ENCODE data around the gene GMDS.
A peak's percentile ranks its signal among the peaks of the same experiment; 100 is the strongest.

GMDS gene

DNA sequence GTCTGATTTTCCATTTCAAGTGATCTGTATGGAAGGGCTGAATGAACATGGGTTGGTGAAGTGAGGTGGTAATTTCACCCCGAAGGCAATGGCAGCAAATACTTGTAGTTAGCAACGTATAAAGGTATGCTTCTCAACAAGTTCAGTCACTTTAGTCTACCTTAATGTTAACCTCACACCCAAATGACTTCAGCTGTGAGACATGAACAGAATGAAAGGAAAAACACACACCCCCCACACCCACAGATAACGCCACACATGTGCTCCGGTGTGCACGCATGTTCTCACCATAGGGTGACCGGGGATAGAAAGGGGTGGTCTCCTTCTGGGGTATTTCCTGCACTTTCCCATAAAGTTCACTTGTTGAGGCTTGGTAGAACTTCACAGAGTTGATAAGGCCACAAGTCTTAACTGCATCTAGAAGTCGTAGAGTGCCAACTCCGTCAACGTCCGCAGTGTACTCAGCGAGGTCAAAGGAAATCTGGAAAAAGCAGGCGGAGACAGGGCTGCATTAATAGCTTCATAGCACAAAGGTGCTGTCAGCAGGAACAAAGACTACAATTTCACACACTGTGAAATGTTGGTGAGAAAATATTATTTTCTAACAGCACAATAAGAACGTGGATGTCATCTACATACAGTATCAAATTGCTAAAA, 284.8 kb downstream of the GMDS start:
- DNase-seq (ENCODE audit: insufficient read length, low spot score) (no peak), FAIRE-seq (no peak)

DNA sequence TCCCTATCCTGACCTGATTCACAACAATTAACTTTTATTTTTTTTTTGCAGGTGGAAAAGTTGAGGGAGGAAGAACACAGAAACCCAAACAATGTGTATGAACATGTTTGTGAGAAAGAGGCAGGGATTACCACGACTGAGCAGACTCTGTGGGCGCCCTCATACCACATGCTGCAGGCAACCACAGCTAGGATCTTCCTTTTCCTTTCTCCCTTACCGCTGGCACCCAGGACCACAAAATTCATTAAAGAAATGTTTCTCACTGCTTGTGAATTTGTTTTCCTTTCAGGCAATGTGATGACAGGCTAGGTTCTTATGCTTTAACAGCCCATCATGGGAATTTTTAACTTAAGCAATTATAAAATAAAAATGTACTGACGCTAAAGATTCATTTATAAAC, 287.1 kb downstream of the GMDS start:
- DNase-seq (ENCODE audit: insufficient read length, low spot score) (no peak), FAIRE-seq (no peak)

DNA sequence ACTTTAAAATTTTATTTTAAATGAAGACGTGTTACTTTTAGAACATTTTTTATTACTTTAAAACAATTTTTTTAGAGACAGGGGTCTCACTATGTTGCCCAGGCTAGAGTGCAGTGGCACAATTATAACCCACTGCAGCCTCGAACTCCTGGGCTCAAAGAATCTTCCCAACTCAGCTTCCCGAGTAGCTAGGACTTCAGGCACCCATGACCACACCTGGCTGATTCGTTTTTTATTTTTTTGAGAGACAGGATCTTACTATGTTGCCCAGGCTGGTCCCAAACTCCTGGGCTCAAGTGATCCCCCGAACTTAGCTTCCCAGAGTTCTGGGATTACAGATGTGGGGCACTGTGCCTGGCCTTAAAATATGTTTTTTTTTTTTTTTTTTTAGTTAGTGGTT, 287.7 kb downstream of the GMDS start:
- DNase-seq (ENCODE audit: insufficient read length, low spot score) (no peak), FAIRE-seq (no peak)

DNA sequence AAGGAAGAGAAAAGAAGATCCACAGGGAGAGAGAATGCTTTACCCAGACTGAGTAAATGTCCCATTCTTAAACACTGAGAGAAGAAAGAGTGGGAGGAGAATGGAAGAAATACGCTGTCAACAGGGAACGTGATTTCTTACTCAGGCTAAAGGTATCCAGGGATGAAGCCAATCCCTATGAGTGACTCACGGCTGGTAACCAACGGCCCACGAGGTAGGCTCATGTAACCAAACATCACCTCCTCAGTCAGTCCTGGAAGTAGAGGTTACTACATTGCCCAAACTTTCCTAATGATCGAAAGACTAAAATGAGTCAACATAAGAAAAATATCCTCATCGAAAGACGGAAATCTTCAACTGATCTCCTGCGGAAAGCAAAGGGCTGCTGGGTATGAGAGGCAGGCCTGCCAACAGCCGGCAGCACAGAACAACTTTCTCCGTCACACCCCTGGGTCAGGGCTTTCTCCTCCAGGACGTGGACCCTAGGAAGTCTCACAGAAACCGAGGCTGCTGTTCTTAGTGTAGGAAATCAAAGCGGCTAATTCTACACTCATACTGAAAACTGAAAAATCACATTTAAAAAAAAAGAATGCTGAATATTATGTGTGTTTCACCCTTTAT, 292.6 kb downstream of the GMDS start:
- FAIRE-seq (peak; percentile 97), DNase-seq (ENCODE audit: insufficient read length, low spot score) (peak; percentile 85)

DNA sequence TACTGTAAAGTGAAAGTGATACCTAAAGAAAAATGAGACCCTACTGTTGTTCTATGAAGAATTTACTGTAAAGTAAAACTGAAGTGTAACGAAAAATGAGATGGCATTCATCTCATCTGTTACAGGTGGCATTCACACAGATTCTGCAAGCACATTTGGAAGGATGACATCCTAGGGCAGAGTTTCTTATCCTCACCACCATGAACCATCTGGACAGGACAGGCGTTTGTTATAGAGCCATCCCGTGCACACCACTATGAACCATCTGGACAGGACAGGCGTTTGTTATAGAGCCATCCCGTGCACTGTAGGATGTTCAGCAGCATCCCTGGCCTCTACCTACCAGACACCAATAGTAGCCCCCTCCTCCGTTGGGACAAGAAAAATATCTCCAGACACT, 294.8 kb downstream of the GMDS start:
- peak; percentile 59 for FAIRE-seq
- DNase-seq (ENCODE audit: insufficient read length, low spot score): no peak

DNA sequence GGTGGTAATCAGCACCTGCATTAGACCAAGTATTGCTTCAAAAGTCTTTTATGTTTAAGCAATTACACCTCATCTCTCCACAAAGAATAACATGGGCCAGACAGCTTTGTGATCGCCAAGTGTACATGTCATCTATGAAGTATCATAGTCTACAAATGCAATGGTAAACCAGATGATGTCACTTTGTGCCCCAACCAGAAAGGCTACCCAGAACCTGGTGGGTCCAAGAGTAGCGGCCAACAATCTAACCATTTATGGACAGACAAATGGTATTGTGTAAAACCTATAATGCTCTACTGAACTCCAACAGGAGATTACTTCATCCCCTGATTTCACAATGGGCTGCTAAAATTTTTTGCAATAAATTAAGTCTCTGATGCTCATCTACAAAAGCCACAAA, 295.9 kb downstream of the GMDS start:
- DNase-seq (ENCODE audit: insufficient read length, low spot score): no peak

DNA sequence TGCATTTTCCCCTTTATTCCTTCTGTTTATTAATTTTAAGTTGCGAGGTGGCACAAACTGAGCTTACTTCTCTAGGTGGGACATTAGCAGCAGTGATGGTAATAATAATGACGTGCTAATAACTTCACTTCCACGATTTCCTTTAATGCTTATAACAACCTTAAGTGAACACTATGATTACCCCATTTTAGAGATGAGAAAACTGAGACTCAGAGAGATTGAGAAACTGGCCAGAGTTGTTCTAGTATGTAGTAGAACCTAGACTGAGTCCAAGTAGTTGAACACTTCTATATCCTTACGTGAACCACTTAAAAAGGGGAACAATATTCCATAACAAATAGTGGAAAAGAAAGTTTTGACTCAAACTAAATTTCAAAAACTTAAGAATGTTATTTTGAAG, 297.5 kb downstream of the GMDS start:
- FAIRE-seq: no peak
- DNase-seq (ENCODE audit: insufficient read length, low spot score): no peak

More for the DNA sequence above, 295.9 kb downstream of the GMDS start:
- no peak for FAIRE-seq

DNA sequence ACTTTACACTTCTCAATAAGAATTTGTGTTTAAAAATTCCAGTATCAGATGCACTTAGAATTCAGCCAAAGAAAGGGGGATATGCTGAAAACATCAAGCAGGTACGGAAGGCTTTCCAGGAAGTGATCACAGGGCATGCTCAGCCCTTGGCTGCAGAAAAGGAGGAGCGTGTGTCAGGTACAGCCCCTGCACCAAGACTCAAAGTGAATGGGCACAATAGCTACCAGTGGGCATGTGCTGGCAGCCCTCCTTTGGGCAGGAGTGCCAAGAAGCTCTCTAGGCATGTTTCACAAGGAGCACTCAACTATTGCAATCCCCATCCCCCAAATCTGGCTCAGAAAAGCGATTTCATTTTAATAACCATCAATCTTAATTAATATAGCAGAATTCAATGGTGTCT, 298.8 kb downstream of the GMDS start:
- FAIRE-seq (no peak), DNase-seq (ENCODE audit: insufficient read length, low spot score) (no peak)

DNA sequence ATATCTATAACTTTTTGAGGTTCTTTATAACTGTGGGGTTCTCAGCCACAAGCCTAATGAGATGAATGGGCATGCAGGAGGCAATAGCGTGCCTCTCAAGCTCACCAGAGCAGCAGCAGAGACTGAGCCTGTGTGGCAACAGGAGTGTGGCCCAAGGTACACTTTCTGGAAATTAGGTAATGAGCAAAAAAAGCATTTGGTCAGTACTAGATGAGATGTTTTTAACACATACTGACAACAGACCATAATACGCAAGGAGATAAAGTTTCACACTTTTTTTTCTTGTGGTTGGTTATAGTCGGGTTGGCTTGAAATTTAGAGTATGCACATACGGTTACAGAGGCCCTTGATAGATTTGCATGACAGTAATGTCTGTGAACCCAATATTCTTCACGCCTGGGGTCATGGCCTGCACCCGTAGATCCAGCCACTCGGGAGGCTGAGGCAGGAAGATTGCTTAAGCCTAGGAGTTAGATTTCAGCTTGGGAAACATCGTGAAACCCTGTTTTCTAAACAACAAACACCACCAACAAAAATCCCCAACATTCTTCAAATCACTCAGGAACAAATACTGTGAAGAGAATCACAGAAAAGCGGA, 300.1 kb downstream of the GMDS start:
- FAIRE-seq (no peak), DNase-seq (ENCODE audit: insufficient read length, low spot score) (no peak)

DNA sequence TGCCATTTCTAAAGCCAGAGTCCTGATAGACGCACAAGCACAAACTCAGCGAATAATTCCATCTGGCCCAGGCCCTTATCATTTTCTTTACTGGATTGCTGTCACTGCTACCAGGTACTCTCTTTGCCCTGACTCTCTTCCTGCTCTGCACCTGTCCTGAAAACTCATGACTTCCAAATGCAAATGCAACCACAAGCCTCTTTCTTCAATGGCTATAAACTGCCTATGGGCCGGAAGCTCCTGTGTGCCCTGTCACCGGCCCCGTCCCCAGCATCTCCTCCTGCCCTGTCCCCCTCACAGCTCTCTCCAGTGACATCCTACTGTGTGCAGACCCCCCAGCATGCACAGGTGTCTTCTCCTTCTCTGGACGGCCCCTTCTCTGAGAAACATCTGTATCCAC, 302.6 kb downstream of the GMDS start:
- FAIRE-seq (no peak), DNase-seq (ENCODE audit: insufficient read length, low spot score) (no peak)

DNA sequence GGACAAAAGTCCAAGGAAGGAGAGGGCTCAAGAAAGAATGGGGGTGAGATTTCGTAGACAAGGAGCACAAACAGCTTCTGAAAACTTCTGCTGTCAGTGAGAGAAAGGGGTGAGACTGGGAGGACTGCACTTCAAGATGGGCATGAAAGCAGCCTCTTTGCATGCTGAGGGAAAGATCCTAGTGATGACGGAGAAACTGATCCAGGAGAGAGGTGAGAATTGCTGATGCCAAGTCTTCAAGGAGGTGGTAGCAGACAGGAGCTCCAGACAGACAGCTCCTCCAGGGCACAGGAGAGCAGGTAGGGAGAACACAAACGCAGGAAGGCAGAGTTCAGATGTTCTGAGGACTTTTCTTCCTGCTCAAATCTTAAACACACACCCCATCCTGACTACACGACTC, 303.9 kb downstream of the GMDS start:
- DNase-seq (ENCODE audit: insufficient read length, low spot score) (no peak), FAIRE-seq (no peak)

DNA sequence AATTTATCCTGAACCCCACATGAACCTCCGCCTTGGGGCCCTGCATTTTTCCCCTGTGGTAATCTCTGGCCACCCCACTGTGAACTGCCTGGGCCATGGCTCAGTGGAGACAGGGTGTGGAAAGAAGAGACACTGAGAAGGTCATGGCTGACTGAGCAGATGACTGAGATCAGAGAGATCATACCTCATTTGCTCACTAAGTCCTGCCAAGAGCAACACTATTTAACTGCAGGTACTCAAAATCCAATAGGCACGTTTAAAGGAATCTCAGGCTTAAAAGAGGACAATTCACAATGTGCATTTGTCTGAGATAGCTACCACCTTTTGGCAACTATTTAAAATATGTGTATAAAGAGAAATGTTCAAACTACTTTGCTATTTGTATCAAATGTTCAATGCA, 305.0 kb downstream of the GMDS start:
- no peak for DNase-seq (ENCODE audit: insufficient read length, low spot score)
- FAIRE-seq: no peak

DNA sequence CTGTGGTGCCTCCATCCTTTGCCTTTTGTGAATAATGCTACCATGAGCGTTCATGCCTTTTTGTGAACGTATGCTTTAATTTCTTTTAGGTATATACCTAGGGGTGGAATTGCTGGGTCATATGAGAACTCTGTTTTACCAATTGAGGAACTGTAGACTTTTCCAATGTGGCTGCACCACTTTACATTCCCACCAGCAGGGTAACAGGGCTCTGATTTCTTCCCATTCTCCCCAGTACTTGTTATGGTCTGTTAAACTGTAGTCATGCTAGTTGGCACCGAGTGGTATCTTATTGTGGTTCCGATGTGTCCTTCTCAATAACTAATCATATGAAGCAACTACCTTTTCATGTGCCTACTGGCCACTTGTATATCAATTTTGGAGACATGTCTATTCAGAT, 312.1 kb downstream of the GMDS start:
- FAIRE-seq: no peak
- DNase-seq (ENCODE audit: insufficient read length, low spot score): no peak

DNA sequence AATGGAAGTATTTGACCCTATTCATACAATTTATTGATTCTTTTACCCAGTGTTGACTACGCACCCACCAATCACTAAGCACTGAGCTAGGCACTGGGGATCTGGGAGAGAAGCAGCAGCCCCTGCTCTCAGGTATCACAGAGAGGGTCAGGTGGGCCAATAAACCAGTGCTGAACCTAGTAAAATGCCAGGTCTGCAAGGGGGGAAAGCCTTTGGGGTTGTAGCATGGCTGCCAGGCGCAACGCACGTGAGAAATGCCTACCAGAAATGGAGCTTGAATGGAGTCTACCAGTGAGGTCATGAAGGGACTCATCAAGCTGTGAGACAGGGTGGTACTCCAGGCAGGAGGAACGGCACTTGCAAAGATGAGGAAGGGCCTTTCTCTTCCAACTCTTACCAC, 313.6 kb downstream of the GMDS start:
- no peak for DNase-seq (ENCODE audit: insufficient read length, low spot score)
- FAIRE-seq: no peak

DNA sequence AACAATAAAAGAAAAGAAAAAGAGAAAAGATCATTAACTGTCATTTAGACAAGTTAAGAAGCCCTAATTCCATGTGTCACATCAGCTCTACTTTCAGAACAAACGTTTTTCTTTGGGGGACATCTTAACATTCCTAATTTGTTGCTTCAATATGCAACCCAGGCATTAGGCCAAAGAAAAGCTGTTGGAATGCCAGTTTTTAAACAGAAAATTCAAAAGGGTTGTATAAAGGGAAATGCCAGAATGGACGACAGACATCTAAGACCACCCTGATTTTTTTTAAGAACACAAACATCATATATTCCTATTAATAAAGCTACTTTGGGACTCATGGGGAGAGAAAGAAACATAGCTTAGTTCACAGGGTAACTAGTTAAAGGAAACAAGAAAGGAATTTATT, 315.0 kb downstream of the GMDS start:
- DNase-seq (ENCODE audit: insufficient read length, low spot score): no peak
- FAIRE-seq: no peak

DNA sequence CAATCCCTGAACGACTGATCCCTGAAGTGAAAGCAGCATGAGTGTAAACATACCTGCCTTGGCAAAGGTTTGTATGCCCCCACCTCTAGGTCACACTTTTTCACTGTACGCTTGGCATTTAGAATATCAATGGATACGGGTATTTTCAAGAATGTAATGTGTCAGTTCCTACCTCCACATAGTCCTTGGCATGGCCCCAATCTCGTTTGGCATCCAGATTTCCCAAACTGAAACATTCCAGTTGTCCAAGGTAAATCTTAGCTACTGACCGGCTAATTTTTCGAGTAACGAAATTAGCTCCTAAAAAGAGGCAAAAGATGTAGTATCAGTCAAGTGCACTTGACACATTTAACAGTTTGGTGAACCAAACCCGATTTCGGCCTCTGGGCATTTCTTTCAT, 315.5 kb downstream of the GMDS start:
- FAIRE-seq (no peak), DNase-seq (ENCODE audit: insufficient read length, low spot score) (no peak)

DNA sequence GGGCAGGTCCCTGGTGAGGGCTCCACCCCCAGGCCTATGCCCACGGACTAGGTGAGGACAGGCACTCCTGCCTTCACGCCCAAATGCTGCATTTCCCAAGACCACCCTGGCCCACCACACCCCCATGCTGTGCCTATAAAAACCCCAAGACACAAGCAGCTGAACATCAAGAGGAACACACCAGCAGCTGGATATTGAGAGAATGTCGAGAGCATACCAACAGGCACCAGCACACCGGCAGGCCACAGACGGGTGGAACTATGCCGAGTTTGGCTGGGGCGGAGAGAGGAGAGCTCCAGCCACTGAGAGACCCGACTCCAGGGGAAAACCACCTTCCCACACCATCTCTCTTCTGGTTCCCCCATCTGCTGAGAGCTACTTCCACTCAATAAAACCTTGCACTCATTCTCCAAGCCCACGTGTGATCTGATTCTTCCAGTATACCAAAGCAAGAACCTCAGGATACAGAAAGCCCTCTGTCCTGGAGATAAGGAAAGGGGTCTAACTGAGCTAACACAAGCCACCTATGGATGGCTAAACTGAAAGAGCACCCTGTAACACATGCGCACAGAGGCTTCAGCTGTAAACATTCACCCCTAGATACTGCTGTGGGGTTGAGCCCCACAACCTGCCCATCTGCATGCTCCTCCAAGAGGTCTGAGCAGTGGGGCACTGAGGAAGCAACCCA, 319.5 kb downstream of the GMDS start:
- FAIRE-seq (no peak), DNase-seq (ENCODE audit: insufficient read length, low spot score) (no peak)

DNA sequence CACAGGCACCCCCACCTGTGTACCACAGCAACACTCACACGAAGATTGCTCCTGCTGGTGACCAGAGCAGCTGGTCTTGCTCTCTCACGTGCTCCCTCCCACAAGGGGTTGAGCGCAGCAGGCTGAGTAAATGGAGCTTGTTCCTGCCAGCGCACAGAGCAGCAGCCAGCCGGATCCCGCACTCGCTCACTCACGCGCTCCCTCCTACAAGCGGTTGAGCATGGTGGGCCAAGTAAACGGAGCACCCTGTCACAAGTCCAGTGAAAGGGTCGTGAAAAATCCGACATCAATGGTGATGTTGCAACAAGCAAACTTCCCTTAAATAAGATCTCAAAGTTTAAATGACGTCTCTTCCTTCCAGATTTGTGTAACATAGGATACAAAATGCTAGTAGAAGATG, 322.0 kb downstream of the GMDS start:
- FAIRE-seq (no peak), DNase-seq (ENCODE audit: insufficient read length, low spot score) (no peak)

DNA sequence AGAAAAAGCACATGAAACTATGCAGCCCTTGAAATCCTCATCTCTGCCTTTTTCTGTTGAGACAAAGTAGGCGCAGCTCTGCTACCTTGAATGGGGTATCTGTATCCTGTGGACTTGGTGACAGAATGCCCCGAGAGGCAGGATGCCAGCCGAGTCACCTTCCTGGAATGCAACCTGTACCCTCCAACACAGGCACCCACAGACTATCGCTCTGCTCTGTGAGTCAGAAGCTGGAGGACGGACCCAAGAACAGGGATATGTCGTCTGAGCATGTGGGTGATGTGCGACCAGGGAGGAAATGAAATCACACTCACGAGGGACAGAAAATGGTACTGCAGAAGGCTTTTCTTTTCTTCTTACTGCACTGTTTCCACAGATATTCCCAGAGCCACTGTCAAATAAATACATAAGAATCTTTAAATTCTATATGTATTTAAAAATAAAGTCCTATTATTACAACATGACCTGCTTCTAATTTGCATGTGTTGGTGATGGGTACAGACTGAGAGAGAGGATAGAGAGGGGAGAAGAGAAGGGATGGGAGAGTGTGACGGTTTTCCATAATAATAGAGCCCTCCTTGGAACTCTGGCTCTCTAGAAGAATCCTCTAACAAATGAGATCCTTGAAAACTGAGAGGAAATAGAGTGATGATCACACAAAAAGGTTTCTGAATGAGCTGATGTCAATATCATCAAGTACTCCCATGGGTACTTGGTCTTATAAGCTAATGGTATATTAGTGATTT, 327.6 kb downstream of the GMDS start:
- DNase-seq (ENCODE audit: insufficient read length, low spot score) (peak; percentile 82), FAIRE-seq (peak; percentile 90)

DNA sequence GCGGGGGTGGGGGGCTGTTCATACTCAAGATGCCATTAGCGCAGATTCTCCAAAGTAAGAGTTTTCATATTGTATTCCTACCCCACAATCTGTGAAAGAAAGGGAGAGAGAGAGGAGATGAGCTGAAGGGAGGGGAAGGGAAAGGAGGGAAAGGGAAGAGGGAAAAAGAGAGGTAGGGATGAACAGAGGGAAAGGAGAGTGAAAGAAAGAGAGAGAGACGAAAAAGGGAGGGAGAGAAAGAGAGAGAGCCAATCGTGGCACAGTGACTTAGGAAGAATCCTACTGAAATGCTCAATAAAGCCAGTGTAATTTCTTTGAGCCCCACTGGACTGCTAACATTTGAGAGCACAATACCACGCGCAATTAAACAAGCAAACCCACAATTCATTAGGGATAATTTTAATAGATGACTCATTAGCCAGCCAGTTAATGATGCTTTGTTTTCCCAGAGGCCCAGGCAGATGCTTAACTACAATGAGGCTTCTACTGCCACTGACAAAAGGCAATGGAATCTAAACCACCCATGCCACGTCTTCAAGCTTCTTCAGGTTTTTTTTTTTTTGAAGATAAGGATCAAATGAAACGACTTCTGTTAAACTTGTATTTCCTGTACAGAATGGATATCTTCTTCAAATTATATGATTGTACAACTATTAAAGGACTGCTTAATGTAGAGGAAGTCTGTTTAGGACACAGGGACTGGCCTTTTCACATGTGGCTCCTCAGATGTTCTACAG, 328.9 kb downstream of the GMDS start:
- DNase-seq (ENCODE audit: insufficient read length, low spot score) (no peak), FAIRE-seq (no peak)

DNA sequence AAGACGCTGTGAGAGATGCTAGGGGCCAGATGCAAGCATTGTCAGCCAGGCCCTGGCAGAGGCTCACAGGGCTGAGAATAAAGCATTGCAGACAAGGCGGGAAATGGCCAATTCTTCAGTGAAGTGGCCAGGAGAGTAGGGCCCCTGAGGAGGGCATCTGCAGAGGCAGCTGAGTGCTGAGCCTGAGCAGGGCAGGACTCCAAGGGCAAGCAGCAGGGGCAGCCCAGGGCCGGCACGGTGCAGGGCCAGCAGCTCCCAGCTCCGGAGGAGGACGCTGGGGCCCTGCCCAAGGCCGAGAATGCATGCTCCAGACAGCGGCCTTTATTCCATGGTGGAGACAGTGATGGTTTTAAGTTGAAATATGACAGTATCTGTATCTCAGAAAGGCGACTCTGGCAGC, 330.2 kb downstream of the GMDS start:
- no peak for FAIRE-seq
- DNase-seq (ENCODE audit: insufficient read length, low spot score): no peak

Data from HTR-8/SVneo (cell line).